WTC11 (cell line): ENCODE results near the gene SH3BP5. TPM values are rescaled to one million over a fixed set of nuclear protein-coding genes. Genes with fewer than 3 reads are reported as not detected.

Experiments used
- ATAC-seq: fragments of 200-7000 bp; cut with Tn5 transposase; 2 replicates; pipeline ENCODE4 v1.10.0; 2021; ENCODE audit warnings: mild to moderate bottlenecking, moderate library complexity
- Bru-seq: library from RNA; stranded (reverse); fragments of 400-500 nt; gene quantifications from one replicate; lab custom pipeline; 2021; lab: Mats Ljungman, UMichigan
- CTCF ChIA-PET: fragments of 300-600 bp; sonication (Branson Sonifier 250); formaldehyde crosslinking; loops from one replicate; lab custom pipeline; 2021; ENCODE audit warnings: antibody characterized with exemption; lab: Charles Lee
- POLR2A ChIA-PET: fragments of 350-600 bp; sonication (Branson Sonifier 250); formaldehyde crosslinking; loops from one replicate; lab custom pipeline; 2021; ENCODE audit warnings: antibody characterized with exemption; lab: Charles Lee
- DNase-seq: peaks from one replicate; pipeline ENCODE4 v3.0.0; 2021; ENCODE audit warnings: low spot score
- H3K27ac Mint-ChIP-seq: 2 replicates; pipeline ENCODE4 v1.8.0; 2021; ENCODE audit warnings: mixed read lengths
- H3K27me3 Mint-ChIP-seq: 2 replicates; pipeline ENCODE4 v1.8.0; 2021; ENCODE audit warnings: low read depth, mild to moderate bottlenecking, moderate library complexity, mixed read lengths
- H3K36me3 Mint-ChIP-seq: 2 replicates; pipeline ENCODE4 v1.8.0; 2021; ENCODE audit warnings: mixed read lengths
- H3K4me1 Mint-ChIP-seq: 2 replicates; pipeline ENCODE4 v1.8.0; 2022; ENCODE audit warnings: mixed read lengths
- H3K4me3 Mint-ChIP-seq: 2 replicates; pipeline ENCODE4 v1.8.0; 2021; ENCODE audit warnings: mild to moderate bottlenecking, moderate library complexity, mixed read lengths
- H3K9me3 Mint-ChIP-seq: 2 replicates; pipeline ENCODE4 v1.8.0; 2021; ENCODE audit warnings: mixed read lengths
- ATF1 ChIP-seq: sonication (generic); formaldehyde crosslinking; IDR thresholded peaks from 2 replicates; pipeline ENCODE4 v1.8.1; 2023; ENCODE audit warnings: mild to moderate bottlenecking, moderate library complexity, missing genetic modification reagents
- ATF6 ChIP-seq: sonication (generic); formaldehyde crosslinking; IDR thresholded peaks from 2 replicates; pipeline ENCODE4 v1.8.1; 2023; ENCODE audit warnings: mild to moderate bottlenecking, missing genetic modification reagents
- E2F1 ChIP-seq: sonication (generic); formaldehyde crosslinking; IDR thresholded peaks from 2 replicates; pipeline ENCODE4 v1.8.0; 2022; ENCODE audit warnings: mild to moderate bottlenecking, missing genetic modification reagents
- E2F4 ChIP-seq: sonication (generic); formaldehyde crosslinking; IDR thresholded peaks from 2 replicates; pipeline ENCODE4 v1.8.1; 2022; ENCODE audit warnings: low read depth, mild to moderate bottlenecking, moderate library complexity, missing genetic modification reagents, borderline replicate concordance
- ESRRA ChIP-seq: sonication (generic); formaldehyde crosslinking; IDR thresholded peaks from 2 replicates; pipeline ENCODE4 v1.8.1; 2022; ENCODE audit warnings: mild to moderate bottlenecking, missing genetic modification reagents, borderline replicate concordance
- FOXP1 ChIP-seq: sonication (generic); formaldehyde crosslinking; IDR thresholded peaks from 2 replicates; pipeline ENCODE4 v1.8.0; 2022; ENCODE audit warnings: missing genetic modification reagents, mild to moderate bottlenecking, moderate library complexity, borderline replicate concordance
- HMGA2 ChIP-seq: fragments of 250-450 bp; sonication (Bioruptor Pico); IDR thresholded peaks from 2 replicates; pipeline ENCODE4 v1.4.0; 2021; ENCODE audit warnings: mild to moderate bottlenecking, moderate library complexity
- HMGXB4 ChIP-seq: sonication (generic); formaldehyde crosslinking; IDR thresholded peaks from 2 replicates; pipeline ENCODE4 v1.8.1; 2023; ENCODE audit warnings: mild to moderate bottlenecking, moderate library complexity, missing genetic modification reagents
- IRF1 ChIP-seq: sonication (generic); formaldehyde crosslinking; IDR thresholded peaks from 2 replicates; pipeline ENCODE4 v1.8.0; 2023; ENCODE audit warnings: missing genetic modification reagents
- JUN ChIP-seq: sonication (generic); formaldehyde crosslinking; IDR thresholded peaks from 2 replicates; pipeline ENCODE4 v1.8.0; 2023; ENCODE audit warnings: mild to moderate bottlenecking, missing genetic modification reagents
- KAT7 ChIP-seq: sonication (generic); formaldehyde crosslinking; IDR thresholded peaks from 2 replicates; pipeline ENCODE4 v1.8.1; 2023; ENCODE audit warnings: missing genetic modification reagents, mild to moderate bottlenecking, borderline replicate concordance
- MAX ChIP-seq: sonication (generic); formaldehyde crosslinking; IDR thresholded peaks from 2 replicates; pipeline ENCODE4 v1.8.0; 2022; ENCODE audit warnings: mild to moderate bottlenecking, missing genetic modification reagents
- NFE2L1 ChIP-seq: sonication (generic); formaldehyde crosslinking; IDR thresholded peaks from 2 replicates; pipeline ENCODE4 v1.8.1; 2023; ENCODE audit warnings: missing genetic modification reagents
- NR1H2 ChIP-seq: sonication (generic); formaldehyde crosslinking; IDR thresholded peaks from 2 replicates; pipeline ENCODE4 v1.9.0; 2021; ENCODE audit warnings: mild to moderate bottlenecking, moderate library complexity, missing genetic modification reagents
- RELA ChIP-seq: sonication (generic); formaldehyde crosslinking; IDR thresholded peaks from 2 replicates; pipeline ENCODE4 v1.8.1; 2022; ENCODE audit warnings: missing genetic modification reagents, mild to moderate bottlenecking, borderline replicate concordance
- SOX15 ChIP-seq: fragments of 250-450 bp; sonication (Bioruptor Pico); IDR thresholded peaks from 2 replicates; pipeline ENCODE4 v1.9.0; 2021; ENCODE audit warnings: mild to moderate bottlenecking
- SP1 ChIP-seq: sonication (generic); formaldehyde crosslinking; conservative IDR thresholded peaks from 2 replicates; pipeline ENCODE4 v1.8.1; 2022; ENCODE audit warnings: missing genetic modification reagents
- TEAD4 ChIP-seq: sonication (generic); formaldehyde crosslinking; IDR thresholded peaks from 2 replicates; pipeline ENCODE4 v1.8.0; 2022; ENCODE audit warnings: mild to moderate bottlenecking, missing genetic modification reagents
- ZBTB43 ChIP-seq: sonication (generic); formaldehyde crosslinking; IDR thresholded peaks from 2 replicates; pipeline ENCODE4 v1.8.1; 2023; ENCODE audit warnings: mild to moderate bottlenecking, missing genetic modification reagents
- ZNF232 ChIP-seq: sonication (generic); formaldehyde crosslinking; IDR thresholded peaks from 2 replicates; pipeline ENCODE4 v1.8.0; 2022; ENCODE audit warnings: mild to moderate bottlenecking, missing genetic modification reagents
- ZNF396 ChIP-seq: fragments of 250-450 bp; sonication (Bioruptor Pico); IDR thresholded peaks from 2 replicates; pipeline ENCODE4 v1.8.0; 2021; ENCODE audit warnings: mild to moderate bottlenecking, moderate library complexity, borderline replicate concordance
- ZNF425 ChIP-seq: fragments of 250-450 bp; sonication (Bioruptor Pico); conservative IDR thresholded peaks from 2 replicates; pipeline ENCODE4 v1.9.0; 2021; ENCODE audit warnings: mild to moderate bottlenecking
- long read RNA-seq, 3 experiments: library from RNA in 1 of 3; library from capped mRNA in 1 of 3; library from polyadenylated mRNA in 1 of 3; unstranded in 2 of 3; stranded (forward) in 1 of 3; transcript quantifications; one replicate each; pipeline ENCODE4 v2.0.0, GENCODE V29; 2021
- total RNA-seq: library from RNA; stranded (reverse); gene quantifications from 3 replicates; pipeline ENCODE4 v1.2.3, GENCODE V29; 2021

Gene SH3BP5
- 5.1 to 7.2 TPM (median 5.9 TPM) in 3 replicates for total RNA-seq
- Bru-seq, nascent RNA = percentile 48 among the genes with signal in this experiment
- long read RNA-seq, experiment 1, transcript SH3BP5-202 (9 exons, 2,822 nt) = major isoform, 10 of 19 reads
- long read RNA-seq, experiment 1, partial matches to known transcripts = 4 of 19 reads
- long read RNA-seq, experiment 1, other reads (novel, unspliced or antisense) = 5 of 19 reads
- long read RNA-seq, experiment 2, transcript SH3BP5-202 (9 exons, 2,822 nt) = major isoform, 5 of 7 reads
- long read RNA-seq, experiment 2, partial matches to known transcripts = 0 of 7 reads
- long read RNA-seq, experiment 2, other reads (novel, unspliced or antisense) = 2 of 7 reads
- long read RNA-seq, experiment 3, partial matches to known transcripts = 2 of 2 reads
- long read RNA-seq, experiment 3, other reads (novel, unspliced or antisense) = 0 of 2 reads

GRCh38 chr3:15332405-15333098, at the start of gene SH3BP5:
SH3BP5 (minus strand) TSS chr3:15332586; CDS start chr3:15332408, 178 bp downstream.
- POLR2A ChIA-PET = interaction anchor here (0.6 to 1.6 kb wide), 5 partner anchors 13 to 268 kb away, joined by 3 to 4 read pairs (median 3); partner anchors contain the start of gene MRPS25
- H3K4me3 Mint-ChIP-seq = peak within 1 kb of the TSS; percentile 95
- peak within 1 kb of the TSS; percentile 87 for H3K27ac Mint-ChIP-seq
- peaks cover 34% of the 10 kb centered on the region for H3K27me3 Mint-ChIP-seq
- 0 out of 2 replicates have a peak, but pooled peaks cover 4% of the 10 kb centered on the region for H3K9me3 Mint-ChIP-seq
- ATAC-seq (peak; percentile 92), DNase-seq (peak; percentile 79)
- no peaks in the 10 kb centered on the region for H3K36me3 Mint-ChIP-seq
- CTCF ChIA-PET = interaction anchor here (0.6 to 6.2 kb wide), 27 partner anchors 9 to 225 kb away, joined by 3 to 76 read pairs (median 5); no protein-coding TSS in a partner anchor
- H3K4me1 Mint-ChIP-seq = peaks cover 33% of the 10 kb centered on the region
- TF ChIP-seq ZNF396 (CRISPR knock-in tag) (no peak), SOX15 (no peak), JUN (CRISPR knock-in tag) (no peak), FOXP1 (CRISPR knock-in tag) (no peak; the same call in 1 of the 2 replicates), ZNF425 (CRISPR knock-in tag) (no peak), ESRRA (peak; percentile 67; the same call in 1 of the 2 replicates), RELA (CRISPR knock-in tag) (peak; percentile 45; the same call in 1 of the 2 replicates), NFE2L1 (CRISPR knock-in tag) (0 out of 2 replicates have a peak, but pooled peaks have one; percentile 0), IRF1 (CRISPR knock-in tag) (0 out of 2 replicates have a peak, but pooled peaks have one; percentile 28), SP1 (peak; percentile 71), HMGXB4 (peak; percentile 77; the same call in 1 of the 2 replicates), ATF1 (CRISPR knock-in tag) (no peak), NR1H2 (no peak), TEAD4 (CRISPR knock-in tag) (no peak), E2F1 (CRISPR knock-in tag) (no peak), KAT7 (CRISPR knock-in tag) (no peak), MAX (no peak), ZNF232 (no peak; the same call in 1 of the 2 replicates), HMGA2 (CRISPR knock-in tag) (no peak), E2F4 (CRISPR knock-in tag) (no peak), ATF6 (CRISPR knock-in tag) (no peak), ZBTB43 (CRISPR knock-in tag) (0 out of 2 replicates have a peak, but pooled peaks have one; percentile 23)
